Inferior parietal cortex (tissue), 1 donor: ENCODE results near the gene EVA1A.

Experiments used
- DNase-seq: peaks from one replicate; pipeline ENCODE4 v3.0.0-alpha.2; 2016; ENCODE audit errors: extremely low spot score

EVA1A gene

GRCh38 chr2:75563591-75563990, 2.9 kb upstream of the EVA1A start:
- no peak for DNase-seq

- no peak for DNase-seq
Measured at GRCh38 chr2:75562513-75562864, 1.8 kb upstream of the EVA1A start.

GRCh38 chr2:75561566-75562512, 1.1 kb upstream of the EVA1A start:
- DNase-seq: no peak

- DNase-seq: no peak
Measured at GRCh38 chr2:75560022-75560767, 544 bp downstream of the EVA1A start.

DNA sequence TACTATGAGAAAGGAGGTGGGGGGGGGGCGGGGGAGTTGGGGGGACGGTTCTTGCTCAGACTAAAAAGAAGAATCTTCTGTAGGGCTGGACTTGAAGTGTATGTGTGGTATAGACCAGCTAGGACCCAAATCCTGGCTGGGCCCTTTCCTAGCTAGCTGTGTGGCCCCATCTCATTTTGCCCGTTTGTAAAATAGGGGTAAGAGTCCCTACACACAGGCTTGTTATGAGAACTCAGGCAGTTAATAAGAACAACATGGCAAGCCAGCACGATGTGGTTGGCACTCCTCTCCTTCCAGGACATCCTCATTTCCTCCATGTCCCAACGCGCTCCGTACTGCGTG, 1.1 kb downstream of the EVA1A start:
- DNase-seq: no peak

DNA sequence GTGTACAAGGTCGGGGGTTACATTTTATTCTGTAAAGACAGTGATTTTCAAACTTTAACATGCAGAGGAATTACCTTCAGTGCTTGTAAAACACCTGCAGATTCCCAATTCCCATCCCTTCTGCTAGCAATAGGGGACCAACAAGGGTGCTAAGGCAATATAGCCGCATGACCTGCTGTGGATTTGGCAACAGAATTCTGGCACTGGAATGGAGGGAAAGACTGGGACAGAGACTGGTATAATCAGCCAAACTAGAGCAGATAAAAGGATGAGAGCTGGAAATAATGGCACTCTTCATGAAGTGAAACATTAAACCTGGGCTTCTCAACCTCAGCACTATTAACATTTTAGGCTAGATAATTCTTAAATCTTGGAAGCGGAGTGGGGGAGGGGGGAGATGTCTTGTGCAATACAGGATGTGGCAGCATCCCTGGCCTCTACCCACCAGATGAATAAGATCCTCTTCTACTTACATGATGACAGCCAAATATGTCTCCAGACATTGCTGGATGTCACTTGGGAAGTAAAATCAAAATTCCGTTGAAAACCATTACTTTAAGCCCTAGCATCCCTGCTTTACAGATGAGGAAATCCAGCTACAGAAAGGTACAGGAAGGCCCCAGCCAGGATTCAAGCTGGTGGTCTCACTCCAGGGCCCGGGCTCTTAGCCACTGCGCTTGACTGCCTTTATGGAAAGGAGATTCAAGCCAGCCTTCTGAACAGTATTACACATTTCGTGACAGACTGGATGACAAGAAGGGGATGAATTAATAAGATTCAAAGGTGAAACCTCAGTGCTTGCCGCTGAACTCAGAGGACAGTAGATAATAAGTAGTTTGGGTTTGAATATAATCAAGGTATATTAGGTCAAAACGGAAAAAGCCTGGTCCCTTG, 1.7 kb downstream of the EVA1A start:
- no peak for DNase-seq

DNA sequence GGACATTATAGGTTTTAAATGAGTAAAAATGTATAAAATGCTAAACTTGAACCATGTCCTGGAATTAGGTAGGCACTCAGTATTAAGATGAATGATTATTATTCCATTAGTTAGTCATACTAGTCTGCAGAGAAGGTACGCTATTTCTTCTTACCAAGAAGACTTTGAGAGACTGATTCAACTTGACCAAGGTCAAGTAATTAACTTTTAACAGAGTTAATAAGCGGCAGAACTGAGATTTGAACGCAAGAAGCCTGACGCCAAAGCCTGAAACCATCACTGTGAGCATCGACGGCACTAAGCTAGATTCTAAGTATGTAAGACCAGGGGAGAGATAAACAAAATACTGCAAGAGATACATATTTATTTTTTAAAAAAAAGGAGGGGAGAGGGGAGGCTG, 2.6 kb downstream of the EVA1A start:
- DNase-seq: no peak

- DNase-seq: no peak
Measured at GRCh38 chr2:75557474-75558133, 3.1 kb downstream of the EVA1A start.

- DNase-seq: no peak
Measured at GRCh38 chr2:75556679-75557366, 3.9 kb downstream of the EVA1A start.

GRCh38 chr2:75555701-75556100, 5.0 kb downstream of the EVA1A start:
- DNase-seq: no peak

GRCh38 chr2:75553935-75554531, 6.7 kb downstream of the EVA1A start:
- no peak for DNase-seq

GRCh38 chr2:75552222-75552621, 8.5 kb downstream of the EVA1A start:
- DNase-seq: no peak

DNA sequence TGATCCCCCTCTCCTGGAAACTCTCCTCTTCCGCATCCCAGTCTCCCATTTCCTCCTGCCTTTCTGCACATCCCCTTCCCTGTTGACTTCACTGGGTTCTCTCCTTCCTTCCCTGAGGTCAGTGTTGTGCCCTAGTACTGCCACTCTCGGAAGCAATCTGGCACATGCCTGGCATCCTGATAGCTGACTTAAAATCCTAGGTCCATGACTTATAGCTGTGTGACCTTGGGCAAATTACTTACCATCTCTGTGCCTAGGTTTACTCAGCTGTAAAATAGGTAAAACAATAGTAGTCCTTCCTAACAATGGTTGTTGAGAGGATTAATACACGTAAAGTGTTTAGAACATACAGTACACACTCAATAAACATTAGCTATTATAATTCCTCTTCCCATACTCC, 9.3 kb downstream of the EVA1A start:
- no peak for DNase-seq

DNA sequence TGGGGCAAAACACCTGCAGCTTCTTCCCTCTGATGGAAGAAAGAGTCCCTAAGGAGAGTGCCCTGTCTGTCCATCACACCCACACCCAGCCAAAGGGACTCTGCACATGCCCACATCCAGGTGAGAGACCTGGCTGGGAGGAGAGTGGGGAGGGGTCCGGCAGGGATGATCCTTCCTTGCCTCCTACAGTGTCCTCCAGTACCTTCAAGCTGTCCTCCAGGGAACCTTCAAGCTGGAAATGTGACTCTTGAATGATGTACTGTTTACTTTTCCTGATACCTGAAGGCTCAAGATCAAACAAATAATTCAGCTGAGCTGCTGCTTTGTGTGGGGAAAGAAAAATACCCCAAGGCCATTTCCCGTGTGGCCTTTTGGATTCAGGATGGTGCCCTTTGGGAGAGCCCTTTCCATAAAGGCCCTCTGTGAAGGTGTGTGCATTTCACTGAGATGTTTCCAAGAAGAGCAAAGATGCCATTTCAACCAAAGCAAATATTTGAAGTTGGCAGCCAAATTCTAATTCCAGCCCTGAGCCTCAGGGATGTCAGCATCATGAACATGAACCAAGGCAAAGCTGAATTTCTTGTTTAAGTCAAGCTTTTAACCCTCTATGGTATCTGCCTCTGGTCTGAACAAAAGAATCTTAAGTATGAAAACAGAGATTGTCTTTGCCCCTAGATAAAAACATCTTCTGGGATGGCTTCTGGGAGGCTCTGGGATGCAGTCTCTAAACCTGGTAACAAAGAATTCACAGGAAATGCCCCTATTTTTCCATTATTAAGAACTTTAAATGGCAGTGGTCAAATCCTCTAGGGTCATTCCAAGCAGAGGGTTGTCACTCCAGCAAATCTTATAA, 11.1 kb downstream of the EVA1A start:
- no peak for DNase-seq

DNA sequence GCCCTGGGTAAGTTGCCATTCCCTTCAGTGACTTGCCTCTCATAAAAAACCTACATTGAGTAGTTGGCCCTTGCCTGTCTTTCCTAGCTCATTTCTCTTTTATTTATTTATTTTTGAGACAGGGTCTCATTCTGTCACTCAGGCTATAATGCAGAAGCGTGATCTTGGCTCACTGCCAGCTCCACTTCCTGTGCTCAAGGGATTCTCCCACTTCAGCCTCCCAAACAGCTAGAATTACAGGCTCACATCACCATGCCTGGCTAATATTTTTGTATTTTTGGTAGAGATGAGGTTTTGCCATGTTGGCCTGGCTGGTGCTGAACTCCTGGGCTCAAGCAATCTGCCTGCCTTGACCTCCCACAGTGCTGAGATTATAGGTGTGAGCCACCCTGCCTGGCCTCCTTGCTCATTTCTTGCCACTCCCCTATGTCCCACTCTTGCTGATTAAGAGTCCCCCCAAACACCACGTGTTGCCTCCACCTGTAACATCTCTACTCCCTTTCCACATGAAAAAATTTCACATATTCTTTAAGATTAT, 12.6 kb downstream of the EVA1A start:
- no peak for DNase-seq

DNA sequence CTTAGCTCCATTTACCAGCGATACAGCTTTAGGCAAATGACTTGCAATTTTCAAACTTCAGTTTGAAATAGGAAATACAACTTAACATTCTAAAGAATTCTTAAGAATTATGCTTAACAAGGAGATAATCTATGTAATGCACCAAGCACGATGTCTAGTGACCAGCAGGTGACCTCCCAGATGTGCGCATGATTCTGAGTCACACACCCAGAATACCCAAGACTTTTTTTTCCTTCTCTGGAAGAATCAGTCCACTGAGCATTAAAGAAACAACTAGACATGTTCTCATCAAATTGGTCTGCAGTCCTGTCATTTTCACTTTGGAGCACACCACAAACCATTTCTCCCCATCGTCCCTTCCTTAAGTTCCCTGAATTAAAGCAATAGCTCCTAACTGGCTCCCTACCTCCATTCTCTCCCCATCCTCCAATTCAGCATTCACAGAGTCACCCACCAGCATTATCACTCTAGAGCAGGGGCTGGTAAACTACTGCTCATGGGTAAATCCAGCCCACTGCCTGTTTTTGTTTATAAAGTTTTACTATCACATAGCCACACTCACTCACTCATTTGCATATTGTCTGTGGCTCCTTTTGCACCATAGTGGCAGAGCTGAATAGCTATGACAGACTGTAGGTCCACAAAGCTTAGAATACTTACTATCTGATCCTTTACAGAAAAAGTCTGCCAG, 13.2 kb downstream of the EVA1A start:
- DNase-seq: no peak

DNA sequence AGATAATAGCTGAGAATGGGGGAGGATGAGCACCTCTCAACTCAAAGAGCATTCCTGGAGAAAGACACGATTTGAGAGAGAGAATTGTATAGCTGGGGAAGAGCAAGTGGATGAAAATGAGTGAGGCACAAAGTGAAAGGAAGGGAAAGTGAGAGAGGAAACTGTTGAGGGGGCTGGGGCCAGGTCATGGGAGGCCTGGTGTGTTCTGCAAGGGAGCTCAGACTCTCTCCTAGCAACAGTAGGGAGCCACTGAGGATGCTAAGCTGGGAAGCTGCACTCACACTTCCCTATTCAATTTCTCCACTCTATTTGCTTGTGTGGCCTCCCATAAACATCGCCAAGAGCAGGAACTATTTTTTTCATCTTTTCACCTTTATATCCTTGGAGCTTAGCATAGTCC, 14.8 kb downstream of the EVA1A start:
- DNase-seq: no peak

DNA sequence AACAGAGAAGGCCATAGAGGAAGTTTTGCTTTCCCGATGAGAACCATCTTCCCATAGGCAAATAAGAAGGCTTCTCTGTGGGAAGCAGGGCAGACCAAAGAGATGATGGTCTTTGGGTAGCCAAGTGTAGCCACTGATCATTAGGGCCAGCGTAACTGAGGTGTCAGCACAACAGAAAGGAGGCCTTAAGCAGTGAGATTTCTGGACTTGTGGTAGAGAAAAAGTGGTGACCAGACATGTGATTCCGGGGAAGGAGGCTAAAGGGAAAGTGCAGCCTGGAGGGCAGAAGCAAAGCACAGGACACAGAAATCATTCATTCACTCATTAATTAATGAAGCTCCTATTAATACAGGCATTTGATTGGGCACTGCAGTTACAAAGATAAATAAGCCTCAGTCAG, 15.4 kb downstream of the EVA1A start:
- DNase-seq: no peak

- no peak for DNase-seq
Measured at GRCh38 chr2:75543446-75543845, 17.3 kb downstream of the EVA1A start.
